IMR-90 (cell line): ENCODE data around the gene PLEK. TPM values are rescaled to one million over a fixed set of nuclear protein-coding genes. Genes with fewer than 3 reads are reported as not detected.

Experiments used
- ATAC-seq: fragments of 200-7000 bp; cut with Tn5 transposase; 2 replicates; pipeline ENCODE4 v1.9.1; 2020; ENCODE audit warnings: low read depth, mild to moderate bottlenecking, moderate library complexity
- BruUV-seq: library from RNA; stranded (reverse); fragments of 400-500 nt; replicated peaks from 2 replicates; lab custom pipeline; 2021; lab: Mats Ljungman, UMichigan
- CTCF ChIA-PET: fragments of 300-600 bp; formaldehyde crosslinking; extraction: SDS; loops from one replicate; lab custom pipeline; 2021; ENCODE audit warnings: antibody characterized with exemption; lab: Yijun Ruan, JAX
- POLR2A ChIA-PET: fragments of 300-600 bp; sonication (Branson Sonifier 250); formaldehyde crosslinking; loops from one replicate; lab custom pipeline; 2022; ENCODE audit warnings: antibody characterized with exemption; ENCODE audit not compliant: unreplicated experiment; lab: Charles Lee
- DNase-seq: peaks from one replicate; pipeline ENCODE4 v3.0.0; 2013
- H2AFZ ChIP-seq: replicated peaks from 2 replicates; pipeline ENCODE3; 2013; ENCODE audit warnings: low read length, mild to moderate bottlenecking; ENCODE audit not compliant: poor library complexity
- H2AK5ac ChIP-seq: 2 replicates; pipeline ENCODE4 v1.6.1; 2013; ENCODE audit warnings: low read depth, low read length, inconsistent platforms
- H2AK9ac ChIP-seq: replicated peaks from 2 replicates; pipeline ENCODE3; 2013; ENCODE audit warnings: mild to moderate bottlenecking, low read depth, low read length, moderate library complexity; ENCODE audit not compliant: poor library complexity
- H2BK120ac ChIP-seq: 2 replicates; pipeline ENCODE4 v1.6.1; 2013; ENCODE audit warnings: low read depth, low read length, inconsistent platforms
- H2BK15ac ChIP-seq: 3 replicates; pipeline ENCODE4 v1.6.1; 2013; ENCODE audit warnings: low read depth, low read length, inconsistent platforms
- H2BK20ac ChIP-seq: 2 replicates; pipeline ENCODE4 v1.6.1; 2013; ENCODE audit warnings: low read depth, mild to moderate bottlenecking, inconsistent platforms, low read length, moderate library complexity
- H2BK5ac ChIP-seq: 2 replicates; pipeline ENCODE4 v1.6.1; 2013; ENCODE audit warnings: mild to moderate bottlenecking, low read depth, low read length, inconsistent platforms; ENCODE audit not compliant: poor library complexity, severe bottlenecking
- H3K14ac ChIP-seq: replicated peaks from 2 replicates; pipeline ENCODE4 v1.6.1; 2013; ENCODE audit warnings: low read depth, low read length, inconsistent platforms
- H3K18ac ChIP-seq: 2 replicates; pipeline ENCODE4 v1.6.1; 2013; ENCODE audit warnings: low read depth, low read length, control low read depth
- H3K23ac ChIP-seq: 2 replicates; pipeline ENCODE4 v1.6.1; 2013; ENCODE audit warnings: low read depth, low read length, inconsistent platforms
- H3K27ac ChIP-seq: 2 replicates; pipeline ENCODE4 v1.5.1; 2013; ENCODE audit warnings: mild to moderate bottlenecking, control low read depth, low read length; ENCODE audit not compliant: insufficient read depth
- H3K27me3 ChIP-seq: 2 replicates; pipeline ENCODE4 v1.6.1; 2013; ENCODE audit warnings: low read length; ENCODE audit not compliant: control insufficient read depth, insufficient read depth
- H3K36me3 ChIP-seq: 2 replicates; pipeline ENCODE4 v1.6.1; 2013; ENCODE audit warnings: low read length, mixed read lengths; ENCODE audit not compliant: control insufficient read depth, insufficient read depth
- H3K4ac ChIP-seq: 2 replicates; pipeline ENCODE4 v1.6.1; 2013; ENCODE audit warnings: low read depth, low read length, inconsistent platforms
- H3K4me1 ChIP-seq: 2 replicates; pipeline ENCODE4 v1.6.1; 2013; ENCODE audit warnings: low read length, mixed read lengths; ENCODE audit not compliant: control insufficient read depth, insufficient read depth
- H3K4me2 ChIP-seq: 2 replicates; pipeline ENCODE4 v1.6.1; 2013; ENCODE audit warnings: low read depth, mild to moderate bottlenecking, control low read depth, low read length, moderate library complexity
- H3K4me3 ChIP-seq: 2 replicates; pipeline ENCODE4 v1.5.1; 2013; ENCODE audit warnings: low read depth, mild to moderate bottlenecking, control low read depth, low read length, moderate library complexity; ENCODE audit not compliant: insufficient read depth
- H3K56ac ChIP-seq: 2 replicates; pipeline ENCODE4 v1.6.1; 2013; ENCODE audit warnings: low read length, inconsistent platforms; ENCODE audit not compliant: insufficient read depth; ENCODE audit errors: extremely low read depth
- H3K79me1 ChIP-seq, 2 experiments: 2 replicates each; pipeline ENCODE4 v1.6.1; 2013; ENCODE audit warnings: low read length in 2 of 2, inconsistent platforms in 1 of 2, low read depth in 1 of 2
- H3K9ac ChIP-seq: 2 replicates; pipeline ENCODE4 v1.6.1; 2013; ENCODE audit warnings: low read depth, low read length, control low read depth
- H3K9me1 ChIP-seq: 2 replicates; pipeline ENCODE4 v1.6.1; 2013; ENCODE audit warnings: low read length, inconsistent platforms; ENCODE audit not compliant: insufficient read depth
- H3K9me3 ChIP-seq: 2 replicates; pipeline ENCODE4 v1.6.1; 2013; ENCODE audit warnings: low read length; ENCODE audit not compliant: control insufficient read depth, insufficient read depth
- H4K20me1 ChIP-seq: 2 replicates; pipeline ENCODE4 v1.6.1; 2013; ENCODE audit warnings: low read length, inconsistent platforms; ENCODE audit not compliant: insufficient read depth
- H4K5ac ChIP-seq: 2 replicates; pipeline ENCODE4 v1.6.1; 2013; ENCODE audit warnings: mild to moderate bottlenecking, low read depth, low read length, control low read depth
- H4K8ac ChIP-seq, 2 experiments: 2 replicates each; pipeline ENCODE4 v1.6.1; 2013; ENCODE audit warnings: low read depth in 2 of 2, low read length in 2 of 2, control low read depth in 1 of 2, inconsistent platforms in 1 of 2
- H4K91ac ChIP-seq: 2 replicates; pipeline ENCODE4 v1.6.1; 2013; ENCODE audit warnings: low read depth, low read length, inconsistent platforms; ENCODE audit not compliant: insufficient read depth
- CEBPB ChIP-seq: IDR thresholded peaks from 2 replicates; pipeline ENCODE4 v1.6.1; 2012; ENCODE audit warnings: low read depth, low read length, improper control_type of control experiment
- MAZ ChIP-seq: IDR thresholded peaks from 2 replicates; pipeline ENCODE4 v1.6.1; 2012; ENCODE audit warnings: low read depth, mild to moderate bottlenecking, low read length, improper control_type of control experiment, moderate library complexity, borderline replicate concordance
- RAD21 ChIP-seq: IDR thresholded peaks from 2 replicates; pipeline ENCODE4 v1.6.1; 2012; ENCODE audit warnings: low read length, improper control_type of control experiment
- SMC3 ChIP-seq: fragments of 150-350 bp; IDR thresholded peaks from 2 replicates; pipeline ENCODE4 v1.6.1; 2016; ENCODE audit warnings: low read depth, mild to moderate bottlenecking, antibody characterized with exemption, low read length, moderate library complexity
- dilution Hi-C: fragments of 300-500 bp; cut with HindIII; formaldehyde crosslinking; loops from one replicate; pipeline ENCODE4 v1.14.3; 2018; ENCODE audit warnings: low sequenced_read_pairs; ENCODE audit not compliant: unreplicated experiment
- in situ Hi-C: fragments of 300-500 bp; cut with MboI; formaldehyde crosslinking; loops from 3 replicates; pipeline ENCODE4 v1.14.3; 2019; ENCODE audit warnings: low sequenced_read_pairs, inconsistent platforms, mixed read lengths
- intact Hi-C: fragments of 100-400 bp; cut with micrococcal nuclease; formaldehyde crosslinking; loops from 2 replicates; pipeline ENCODE4 v1.10.0; 2022
- polyA plus RNA-seq, 3 experiments: library from polyadenylated mRNA; depleted of rRNA; stranded (reverse); fragments of >200 nt; gene quantifications; 2 replicates each; pipeline ENCODE4 v1.2.3, GENCODE V29; 2012; ENCODE audit warnings: low replicate concordance in 1 of 3
- total RNA-seq: library from RNA; depleted of rRNA; stranded (reverse); fragments of >200 nt; gene quantifications from 2 replicates; pipeline ENCODE4 v1.2.3, GENCODE V29; 2012

The PLEK gene
- total and polyA plus RNA-seq, 2 of the 4 experiments (the other 2 are of a cell fraction), result under 0.01 TPM; not detected in 1

DNA sequence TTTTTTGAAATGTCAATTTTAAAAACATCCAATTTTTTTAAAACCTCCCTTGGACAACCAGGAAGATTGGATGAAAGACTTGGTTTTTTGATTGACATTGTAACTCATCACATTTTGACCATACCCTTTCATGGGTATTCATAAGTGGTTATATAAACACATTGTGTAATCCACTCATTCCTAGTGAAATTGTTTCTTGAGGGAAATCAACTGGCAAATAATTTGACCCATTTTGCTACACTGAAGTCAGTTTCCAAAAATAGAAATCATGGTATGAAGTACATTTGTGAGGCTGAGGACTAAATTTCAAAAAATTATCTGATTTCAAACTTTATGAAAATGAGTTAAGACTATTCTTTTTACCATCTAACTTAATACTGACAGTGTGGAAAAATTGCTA is 70.5 kb downstream of the PLEK start:
- Histone ChIP-seq H3K56ac (no peak overlapping the region), H3K27ac (no peak overlapping the region), H4K8ac (no peak overlapping the region), H4K91ac (no peak overlapping the region), H3K79me1 (no peaks in the 10 kb centered on the region), H3K27me3 (peaks cover 13% of the 10 kb centered on the region), H3K4me3 (no peak overlapping the region), H3K4me1 (0 out of 2 replicates have a peak, but pooled peaks cover 2% of the 10 kb centered on the region), H2BK15ac (no peak overlapping the region), H2AK5ac (no peak overlapping the region), H2BK5ac (no peak overlapping the region), H3K4me2 (no peak overlapping the region), H3K18ac (no peak overlapping the region), H2BK120ac (no peak overlapping the region), H4K20me1 (no peaks in the 10 kb centered on the region), H3K9me1 (no peaks in the 10 kb centered on the region), H3K9ac (no peak overlapping the region), H3K23ac (no peak overlapping the region), H2AFZ (no peak overlapping the region), H4K5ac (no peak overlapping the region), H2AK9ac (no peak overlapping the region), H2BK20ac (no peak overlapping the region), H3K9me3 (no peaks in the 10 kb centered on the region), H3K4ac (no peak overlapping the region), H3K14ac (no peak overlapping the region), H3K36me3 (no peaks in the 10 kb centered on the region)
- ChIA-PET CTCF (no interaction called here), POLR2A (no interaction called here)
- 0 out of 2 replicates have a peak, but pooled peaks have one; percentile 11 for ATAC-seq
- DNase-seq, result peak; percentile 56
- BruUV-seq, result no TSS peak
- intact Hi-C loops, result no loop called here
- dilution Hi-C loops, result no loop called here
- no peak for TF ChIP-seq RAD21
- no peak for TF ChIP-seq SMC3
- no peak for TF ChIP-seq MAZ
- peak; percentile 51; the same call in 1 of the 2 replicates for TF ChIP-seq CEBPB
- in situ Hi-C loops, result no loop called here
